DMS 273 (cell line): Measurements from ENCODE around the gene CPNE8.

Experiments
- DNase-seq: peaks from one replicate; lab custom pipeline; 2025; ENCODE audit not compliant: unreplicated experiment; lab: John Stamatoyannopoulos, UW

Gene CPNE8

GRCh38 chr12:38838056-38838850 is 67.1 kb downstream of the CPNE8 start:
- no peak for DNase-seq

- DNase-seq, result no peak
Observed at GRCh38 chr12:38831715-38832114, 73.7 kb downstream of the CPNE8 start.

GRCh38 chr12:38825006-38825405 is 80.4 kb downstream of the CPNE8 start:
- DNase-seq, result no peak

- no peak for DNase-seq
Observed at GRCh38 chr12:38823738-38824137, 81.7 kb downstream of the CPNE8 start.

- DNase-seq, result no peak
Observed at GRCh38 chr12:38823314-38823713, 82.1 kb downstream of the CPNE8 start.

- DNase-seq, result no peak
Observed at GRCh38 chr12:38817942-38818341, 87.4 kb downstream of the CPNE8 start.

GRCh38 chr12:38813923-38814322 is 91.5 kb downstream of the CPNE8 start:
- no peak for DNase-seq

- no peak for DNase-seq
Observed at GRCh38 chr12:38811814-38812356, 93.5 kb downstream of the CPNE8 start.

- DNase-seq, result no peak
Observed at GRCh38 chr12:38809832-38810231, 95.6 kb downstream of the CPNE8 start.

- DNase-seq, result no peak
Observed at GRCh38 chr12:38788106-38788505, 117.3 kb downstream of the CPNE8 start.

- no peak for DNase-seq
Observed at GRCh38 chr12:38785381-38785780, 120.0 kb downstream of the CPNE8 start.

GRCh38 chr12:38783304-38783703 is 122.1 kb downstream of the CPNE8 start:
- no peak for DNase-seq

GRCh38 chr12:38782359-38782758 is 123.0 kb downstream of the CPNE8 start:
- DNase-seq, result no peak

GRCh38 chr12:38776647-38777046 is 128.7 kb downstream of the CPNE8 start:
- no peak for DNase-seq

- DNase-seq, result no peak
Observed at GRCh38 chr12:38775457-38775856, 129.9 kb downstream of the CPNE8 start.

- no peak for DNase-seq
Observed at GRCh38 chr12:38772437-38772836, 133.0 kb downstream of the CPNE8 start.

GRCh38 chr12:38771871-38772270 is 133.5 kb downstream of the CPNE8 start:
- no peak for DNase-seq

GRCh38 chr12:38761636-38762342 is 143.6 kb downstream of the CPNE8 start:
- DNase-seq, result no peak

- no peak for DNase-seq
Observed at GRCh38 chr12:38761111-38761510, 144.3 kb downstream of the CPNE8 start.

- DNase-seq, result no peak
Observed at GRCh38 chr12:38759621-38760020, 145.8 kb downstream of the CPNE8 start.

- no peak for DNase-seq
Observed at GRCh38 chr12:38746744-38747143, 158.6 kb downstream of the CPNE8 start.

- no peak for DNase-seq
Observed at GRCh38 chr12:38745601-38746000, 159.8 kb downstream of the CPNE8 start.
